ENCODE data around the gene RAPSN.
A peak's percentile ranks its signal among the peaks of the same experiment; 100 is the strongest.

Gene RAPSN

DNA sequence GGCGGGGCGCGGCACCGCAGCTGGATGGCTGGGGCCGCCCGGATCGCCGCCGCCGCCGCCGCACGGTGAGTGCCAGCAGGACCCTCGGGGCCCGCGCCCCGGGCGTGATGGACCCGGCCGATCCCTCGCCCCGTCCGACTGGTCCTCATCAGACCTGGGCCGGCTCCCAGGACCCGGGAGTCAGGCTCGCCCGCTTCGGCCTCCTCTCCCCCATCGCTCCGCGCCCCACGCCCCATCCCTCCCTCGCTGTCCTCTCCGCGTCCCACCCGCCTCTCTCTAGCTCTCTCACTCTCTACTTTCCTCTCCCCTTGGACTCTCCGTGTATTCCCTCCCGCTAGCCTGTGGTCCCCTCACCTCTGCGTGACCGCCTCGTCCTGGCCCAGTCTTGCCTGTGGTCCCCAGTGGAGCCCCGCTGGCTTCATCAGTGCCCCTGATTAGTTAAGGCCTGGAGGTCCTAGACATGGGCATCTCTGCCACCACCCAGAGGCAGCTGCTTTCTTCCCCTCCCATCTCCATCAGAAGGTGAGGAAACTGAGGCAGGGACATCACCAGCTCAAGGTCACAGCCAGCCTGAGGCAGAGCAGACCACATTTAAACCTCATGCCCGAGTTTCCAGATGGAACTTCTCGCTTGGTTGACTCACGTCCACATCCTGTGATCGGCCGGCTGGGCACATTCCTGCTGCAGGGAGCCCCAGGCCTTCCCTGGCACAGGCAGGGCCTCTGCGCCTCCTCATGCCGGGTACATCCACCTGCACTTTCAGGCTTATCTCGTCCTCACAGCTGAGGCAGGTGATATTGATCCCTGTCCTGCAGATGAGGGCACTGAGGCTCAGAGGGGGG lies 40.1 kb downstream of the RAPSN start:
- peak in 7 of 51 donors; percentile 36 to 72 (median 59) for DNase-seq

DNA sequence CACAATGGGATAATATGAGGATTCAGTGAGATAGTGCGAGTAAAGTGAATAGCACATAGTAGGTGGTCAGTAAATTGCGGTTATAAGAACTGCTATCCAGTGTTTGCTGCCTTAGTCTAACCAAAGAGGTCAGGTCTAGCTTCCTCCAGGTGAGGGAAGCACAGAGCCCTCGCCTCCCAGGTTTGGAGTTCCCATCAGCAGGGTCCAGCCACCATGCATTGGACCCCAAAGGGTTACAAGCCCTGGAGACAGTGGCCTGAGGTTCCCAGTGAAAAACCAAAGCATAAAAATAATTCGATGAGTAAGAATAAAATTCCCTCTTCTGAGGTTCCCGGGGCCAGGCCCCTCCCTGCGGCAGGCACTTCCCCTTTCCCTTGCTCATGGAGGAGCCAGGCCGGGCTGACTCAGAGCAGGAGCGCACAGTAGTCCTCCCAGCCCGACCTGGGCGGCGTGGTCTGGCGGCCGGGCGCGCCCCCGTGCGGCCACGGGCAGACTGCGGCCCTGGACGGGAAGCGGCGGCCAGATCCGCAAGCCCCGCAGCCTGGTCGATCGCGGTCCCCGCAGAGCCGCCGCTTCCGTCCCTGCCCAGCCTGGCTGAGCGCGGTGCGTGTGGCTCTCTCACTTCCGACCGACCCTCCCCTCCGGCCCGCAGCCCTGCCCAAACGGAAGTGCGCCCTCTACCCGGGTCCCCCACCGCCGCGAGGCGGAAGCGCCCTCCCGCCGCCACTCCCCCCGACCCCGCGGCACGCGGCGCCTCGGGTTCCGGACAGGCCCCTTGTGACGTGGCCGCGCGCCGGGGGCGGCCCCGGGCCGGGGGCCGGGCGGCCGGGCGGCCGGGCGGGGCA lies 41.0 kb downstream of the RAPSN start, which contains the start of gene SLC39A13:
Gene SLC39A13, plus strand, starts transcription at position 845 of the 845 bp plus-strand sequence. CDS start 1,505 bp downstream, outside the sequence.
- DNase-seq = peak; percentile 53 to 96 (median 93)

DNA sequence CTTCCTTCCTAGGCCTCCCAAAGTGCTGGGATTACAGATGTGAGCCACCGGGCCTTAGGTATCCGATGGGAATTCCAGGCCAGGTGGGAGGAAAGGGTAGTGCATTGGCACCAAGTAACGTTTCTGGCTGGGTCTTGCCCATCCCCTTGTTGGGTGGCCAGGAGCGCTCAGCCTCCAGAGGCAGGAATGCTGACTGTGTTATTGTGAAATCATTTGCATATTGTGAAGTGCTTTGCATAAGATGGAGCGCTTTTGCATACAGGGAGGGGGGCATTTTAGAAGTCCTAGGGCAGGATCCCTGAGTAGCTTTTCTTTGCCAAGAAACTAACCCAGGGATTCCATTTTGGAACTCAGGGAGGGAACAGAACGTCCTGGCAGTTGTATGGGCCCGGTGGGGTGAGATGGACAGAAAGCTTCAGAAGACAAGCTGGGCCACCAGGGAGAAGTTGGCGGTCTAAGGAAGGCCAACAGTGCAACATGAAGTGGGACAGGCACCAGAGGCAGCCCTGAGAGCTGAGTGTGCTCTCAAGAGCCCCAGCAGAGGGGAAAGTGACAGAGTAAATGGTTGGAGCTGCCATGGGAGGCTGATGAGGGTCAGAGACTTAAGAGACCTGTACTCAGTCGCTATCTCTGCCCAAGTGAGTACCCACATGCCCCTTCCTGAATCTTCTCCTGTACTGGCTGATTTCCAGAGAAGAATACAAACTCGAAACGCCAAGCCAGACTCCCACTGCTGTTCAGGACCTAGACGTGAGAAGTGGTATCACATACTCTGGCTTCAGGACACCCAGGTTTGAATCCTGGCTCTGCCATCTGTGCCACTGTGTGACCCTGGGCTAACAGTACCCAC lies 41.8 kb downstream of the RAPSN start:
- DNase-seq = peak in 10 of 51 donors; percentile 19 to 66 (median 32)

DNA sequence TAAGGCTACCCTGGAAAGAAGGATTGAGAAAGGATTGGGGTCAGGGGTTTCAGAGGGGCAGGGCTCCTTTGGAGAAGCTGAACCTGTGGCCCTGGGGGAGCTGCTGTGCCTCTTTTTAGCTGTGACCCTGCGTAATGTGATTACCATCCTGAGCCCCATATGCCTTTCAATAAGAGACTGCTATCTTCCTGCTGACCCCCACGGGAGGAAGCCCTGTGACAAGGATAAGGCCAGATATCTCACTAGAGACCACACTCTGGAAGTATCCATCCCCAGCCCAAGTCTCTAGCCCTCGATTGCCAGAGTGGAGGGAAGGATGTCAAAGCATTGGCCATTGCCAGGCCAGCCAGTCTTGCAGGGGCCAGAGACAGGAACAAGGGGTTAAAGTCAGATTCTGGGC lies 45.4 kb downstream of the RAPSN start:
- no peak for DNase-seq

DNA sequence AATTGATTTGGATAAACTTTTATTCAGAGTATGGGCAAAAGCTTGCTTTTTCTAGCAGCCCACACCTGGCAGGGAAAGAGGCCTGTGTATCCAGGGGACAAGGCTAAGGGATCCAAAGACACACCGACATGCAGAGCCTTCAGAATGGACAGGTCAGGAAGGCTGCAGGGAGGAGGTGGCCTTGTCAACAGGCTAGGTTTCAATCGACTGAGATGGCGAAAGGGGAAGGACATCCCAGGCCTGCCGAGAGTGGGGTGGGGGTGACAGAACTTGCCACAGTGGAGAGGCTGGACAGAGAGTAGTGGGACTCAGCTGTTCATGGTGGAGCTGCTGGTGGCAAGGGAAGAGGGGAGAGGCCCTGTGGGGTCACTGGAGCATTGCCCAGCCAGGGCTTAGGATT lies 45.8 kb downstream of the RAPSN start:
- no peak for DNase-seq

DNA sequence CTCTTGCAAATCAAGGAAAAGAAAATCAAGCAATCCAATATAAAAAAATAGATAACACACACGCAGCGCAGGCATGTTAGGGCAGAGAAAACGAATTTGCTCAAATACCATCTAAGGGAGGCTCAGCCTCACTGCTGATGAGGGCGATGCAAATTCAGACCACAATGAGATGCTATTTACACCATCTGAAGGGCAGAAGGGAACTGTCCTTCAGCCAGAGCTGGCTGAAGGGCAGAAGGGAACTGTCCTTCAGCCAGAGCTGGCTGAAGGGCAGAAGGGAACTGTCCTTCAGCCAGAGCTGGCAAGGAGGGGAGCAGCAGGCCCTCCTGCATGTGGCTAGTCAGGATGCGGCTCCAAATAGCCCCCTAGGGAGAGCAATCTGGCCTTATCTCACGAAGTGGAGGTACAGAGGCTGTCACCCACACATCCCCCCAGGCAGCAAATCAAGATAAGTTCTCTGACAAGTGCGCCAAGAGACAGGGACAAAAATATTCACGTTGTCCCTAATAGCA lies 48.1 kb downstream of the RAPSN start:
- DNase-seq = no peak

DNA sequence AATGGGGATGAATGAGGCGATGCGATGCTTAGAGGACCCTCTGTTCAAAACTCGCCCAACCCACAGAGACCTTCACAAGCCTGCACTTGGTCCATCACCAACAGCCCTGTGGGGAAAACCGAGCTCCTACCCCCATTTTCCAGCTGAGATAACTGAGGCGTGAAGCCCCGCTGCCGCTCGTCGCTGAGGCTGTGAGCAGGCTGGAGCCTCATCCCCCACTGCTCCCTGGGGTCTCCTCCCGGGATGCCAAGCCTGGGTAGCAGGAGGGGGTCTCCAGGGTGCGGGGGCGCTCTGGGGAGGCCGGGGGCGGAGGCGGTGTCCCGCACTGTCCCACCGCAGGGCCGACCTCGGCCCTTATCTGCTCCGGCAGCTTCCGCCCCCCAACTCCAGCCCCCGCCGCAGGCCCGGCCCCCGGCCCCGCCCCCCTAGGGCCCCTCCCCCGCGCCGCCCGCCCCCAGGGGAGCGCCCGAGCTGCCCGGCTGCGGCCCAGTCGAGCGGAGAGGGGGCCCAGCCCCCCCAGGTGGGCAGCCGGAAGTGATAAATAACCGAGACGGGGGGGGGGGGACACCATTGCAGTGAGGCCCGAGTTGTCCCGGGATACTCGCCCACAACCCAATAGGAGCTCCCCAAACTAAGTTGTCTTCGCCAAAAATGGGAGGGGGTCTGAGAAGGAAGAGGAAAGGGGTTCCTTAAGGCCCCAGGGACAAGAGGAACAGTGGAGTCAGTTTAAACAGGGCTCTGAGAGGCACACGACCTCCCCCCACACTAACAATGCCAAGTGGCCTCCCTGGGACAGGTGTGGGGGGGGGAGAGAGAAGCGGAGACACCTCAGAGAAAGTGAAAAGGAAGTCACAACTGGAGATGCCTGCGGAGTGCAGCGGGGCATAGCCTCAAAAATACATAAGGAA lies 48.8 kb downstream of the RAPSN start:
- DNase-seq = peak in 2 of 51 donors; percentile 21 to 23

DNA sequence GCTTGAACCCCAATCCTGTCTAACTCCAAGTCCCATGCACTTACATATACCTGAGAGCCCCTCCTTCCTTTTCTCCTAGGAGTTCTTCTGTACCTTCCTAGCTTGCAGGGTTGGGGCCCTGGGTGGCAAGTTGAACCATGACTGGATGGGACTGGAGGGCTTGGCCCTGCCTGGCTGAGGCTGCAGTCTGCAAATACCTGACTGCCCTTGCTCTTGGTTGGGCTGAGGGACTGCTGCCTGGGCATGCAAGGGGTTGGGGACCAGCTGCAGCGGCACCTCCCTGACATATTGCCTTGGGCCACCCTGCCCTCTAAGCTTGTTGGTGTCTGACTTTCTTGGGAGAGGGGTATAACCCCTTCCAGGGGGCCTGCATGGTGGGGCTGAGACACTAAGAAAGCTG lies 50.4 kb downstream of the RAPSN start:
- no peak for DNase-seq

DNA sequence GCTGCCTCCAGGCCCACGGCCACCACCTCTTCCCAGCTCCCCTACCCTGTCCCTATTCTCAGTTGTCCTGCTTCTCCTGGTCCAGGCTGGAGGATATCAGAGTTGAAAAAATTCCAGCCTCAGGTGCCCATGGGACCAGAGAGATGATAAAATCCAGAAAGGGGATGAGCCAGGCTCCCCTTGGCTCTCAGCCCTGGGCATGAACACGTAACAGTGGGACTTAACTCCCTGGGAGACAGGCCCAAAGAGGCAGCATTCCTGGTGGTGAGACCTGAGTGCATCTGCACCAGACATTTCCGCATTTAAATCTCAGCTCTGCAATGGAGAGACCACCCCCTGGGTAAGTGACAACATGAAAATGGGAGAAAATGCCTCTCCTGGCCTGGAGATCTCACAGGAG lies 50.9 kb downstream of the RAPSN start:
- no peak for DNase-seq

DNA sequence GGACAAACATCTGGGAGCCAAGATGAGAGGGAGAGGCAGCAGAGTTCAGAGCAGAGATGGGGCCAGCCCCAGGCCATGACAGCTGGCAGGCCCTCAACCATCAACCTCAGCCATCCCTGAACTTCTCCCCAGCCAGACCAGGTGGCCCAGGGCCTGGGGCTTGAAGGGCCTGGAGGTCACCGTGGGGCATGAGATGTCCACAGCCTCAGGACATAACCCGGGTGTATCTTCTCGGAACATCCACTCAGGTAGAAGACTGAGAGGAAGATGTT lies 53.0 kb downstream of the RAPSN start:
- DNase-seq = no peak

DNA sequence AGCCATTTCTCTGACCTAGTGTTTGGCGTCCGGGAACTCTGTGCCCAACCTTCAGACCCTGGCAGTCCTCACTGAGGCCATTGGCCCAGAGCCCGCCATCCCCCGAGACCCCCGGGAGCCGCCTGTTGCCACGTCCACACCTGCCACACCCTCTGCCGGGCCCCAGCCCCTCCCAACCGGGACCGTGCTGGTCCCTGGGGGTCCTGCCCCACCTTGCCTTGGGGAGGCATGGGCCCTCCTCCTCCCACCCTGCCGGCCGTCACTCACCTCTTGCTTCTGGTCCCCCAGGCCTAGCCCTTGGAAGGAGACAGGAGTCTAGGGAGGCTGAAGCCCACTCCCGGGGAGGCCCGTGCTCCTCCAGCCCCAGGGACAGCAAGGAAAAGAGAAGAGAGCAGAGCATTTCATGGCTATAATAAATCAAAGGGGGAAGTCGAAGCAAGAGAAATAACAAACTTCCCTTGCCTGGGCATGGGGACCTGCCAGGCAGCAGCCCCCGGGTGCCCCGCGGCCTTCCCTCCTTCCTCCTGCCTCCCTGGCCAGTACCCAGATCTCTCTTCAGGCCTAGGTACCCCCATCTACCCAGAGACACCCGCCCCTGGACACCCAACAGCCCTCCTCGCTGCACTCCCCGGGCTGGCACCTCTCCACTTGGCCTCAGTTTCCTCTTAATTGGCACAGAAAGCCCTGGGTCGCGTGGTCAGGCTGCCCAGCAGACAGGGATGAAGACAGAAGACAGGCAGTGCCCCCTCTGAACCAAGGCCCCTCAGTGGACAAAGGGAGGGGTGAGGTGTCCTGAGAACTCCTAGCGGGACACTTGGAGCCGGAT lies 53.5 kb downstream of the RAPSN start:
- DNase-seq = peak in 1 of 51 donors; percentile 34

DNA sequence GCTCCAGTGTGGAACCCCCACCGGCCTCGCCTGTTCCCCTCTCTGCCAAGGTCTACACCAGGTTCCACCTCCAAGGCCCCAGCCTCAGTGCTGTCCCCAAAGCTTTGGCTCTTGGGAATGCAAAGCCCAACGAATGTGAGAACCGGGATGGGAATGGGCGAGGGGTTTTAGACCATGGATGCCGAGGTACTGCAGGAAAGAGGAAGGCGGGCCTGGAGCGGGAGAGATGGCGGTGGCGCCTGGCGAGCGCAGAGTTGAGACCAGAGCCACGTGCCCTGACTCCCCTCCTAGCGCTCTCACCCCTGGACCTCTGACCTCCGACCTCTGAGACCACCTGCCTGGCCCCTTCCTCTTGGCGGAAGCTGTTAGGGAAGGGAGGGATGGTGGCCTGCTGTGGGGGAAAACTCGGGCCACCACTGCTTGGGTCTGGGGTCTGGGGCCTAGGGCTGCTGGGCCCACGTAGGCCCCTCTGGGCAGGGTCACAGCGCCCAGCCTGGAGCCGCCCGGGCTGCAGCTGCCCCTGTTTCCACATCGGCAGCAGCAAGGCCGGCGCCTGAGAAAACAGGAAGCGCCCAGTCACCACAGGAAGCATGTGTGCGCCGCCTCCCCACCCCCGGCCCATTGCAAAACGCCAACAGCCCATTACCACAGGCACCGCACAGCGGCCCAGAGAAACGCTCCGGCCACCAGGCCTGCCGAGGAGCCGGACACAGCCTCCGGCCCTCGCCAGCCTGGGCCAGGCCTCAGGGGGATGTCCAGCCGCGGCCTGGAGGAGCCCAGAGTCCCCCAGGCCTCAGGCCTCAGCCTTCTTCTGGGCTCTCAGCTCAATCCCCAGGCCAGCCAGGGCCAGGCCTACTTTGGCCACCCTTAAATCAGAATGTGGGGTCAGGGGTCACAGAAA lies 54.4 kb downstream of the RAPSN start:
- DNase-seq = peak in 6 of 51 donors; percentile 17 to 30 (median 22)

DNA sequence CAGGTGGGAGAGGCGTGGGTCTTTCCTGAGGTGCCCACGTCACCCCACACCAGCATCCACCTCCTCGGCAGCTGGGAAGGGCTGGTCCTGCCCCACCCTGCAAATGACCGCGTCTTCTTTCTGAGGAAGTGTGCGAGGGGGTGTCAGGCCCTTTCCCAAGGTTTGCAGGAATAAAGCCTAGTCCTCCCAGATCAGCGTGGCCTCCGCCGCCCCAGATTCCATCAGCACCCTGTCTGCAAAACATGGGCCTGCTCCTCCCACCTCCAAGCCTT lies 55.0 kb downstream of the RAPSN start:
- no peak for DNase-seq

DNA sequence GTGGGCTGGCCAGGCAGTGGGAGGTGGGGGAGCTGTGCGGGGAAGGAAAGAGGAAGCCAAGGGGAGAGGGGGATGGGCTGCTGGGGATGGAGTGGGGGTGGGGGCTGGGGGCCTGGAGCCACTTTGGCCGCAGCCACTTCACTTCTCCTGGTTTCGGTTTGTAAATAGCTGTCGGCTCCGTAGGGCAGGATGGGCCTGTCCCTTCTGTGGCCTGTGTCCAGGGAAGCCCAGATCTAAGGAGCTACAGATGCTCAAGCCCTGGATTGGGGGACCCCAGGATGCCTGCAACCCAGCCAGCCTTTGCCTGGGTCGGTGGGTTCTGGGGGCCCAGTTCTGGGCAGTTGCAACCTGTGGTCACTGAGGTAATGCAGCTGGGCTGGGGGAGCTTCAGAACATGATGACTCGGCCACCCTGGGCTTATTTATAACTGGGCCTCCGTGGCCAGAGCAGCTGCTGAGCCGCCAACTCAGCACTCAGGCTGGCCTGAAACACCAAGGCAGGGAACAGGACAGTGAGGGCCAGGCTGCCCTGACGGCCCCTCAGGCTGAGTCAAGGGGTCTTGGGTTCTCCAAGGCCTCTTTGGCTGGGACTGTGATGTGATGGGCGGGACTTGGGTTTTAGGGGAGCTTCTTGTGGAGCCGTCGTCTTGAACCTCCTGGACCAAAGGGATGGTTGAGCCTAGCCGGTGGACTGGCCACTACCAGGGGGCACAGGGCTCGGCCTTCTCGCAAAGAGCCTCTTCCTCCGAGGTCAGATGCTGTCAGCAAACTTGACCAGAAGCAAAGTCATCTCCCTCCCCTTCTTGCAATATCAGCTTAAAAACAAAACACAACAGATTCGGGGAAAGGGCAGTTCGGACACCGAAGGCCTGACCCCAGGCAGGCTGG lies 55.5 kb downstream of the RAPSN start:
- peak in 3 of 51 donors; percentile 31 to 44 (median 34) for DNase-seq

DNA sequence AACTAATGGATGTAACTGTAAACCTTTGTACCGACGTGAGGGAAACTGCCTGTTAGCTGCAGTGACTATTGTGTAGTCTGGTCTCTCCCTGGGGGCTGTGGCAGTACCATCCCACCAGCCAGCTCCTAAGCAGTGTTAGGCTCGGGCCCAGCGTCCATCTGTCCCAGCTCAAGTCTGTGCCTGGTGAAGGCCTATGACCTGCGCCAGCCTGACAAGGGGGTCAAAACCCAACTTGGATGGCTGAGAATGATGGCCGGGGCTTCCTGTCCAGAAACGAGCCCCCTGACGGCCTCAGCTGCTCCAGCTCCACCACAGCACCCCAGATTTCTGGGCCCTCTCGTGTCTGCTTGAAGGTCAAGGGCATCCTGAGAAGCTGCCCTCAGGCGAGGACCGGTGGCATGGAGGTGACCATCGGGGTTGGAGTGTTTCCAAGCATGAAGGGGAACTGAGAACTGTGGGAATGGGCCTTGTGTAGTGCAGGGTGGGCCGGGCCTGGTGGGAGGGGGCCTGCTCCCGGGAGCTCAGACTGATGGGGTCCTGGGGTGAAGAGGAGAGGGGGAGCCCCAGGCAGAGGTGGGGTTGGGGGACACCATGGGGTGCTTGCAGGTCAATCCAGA lies 56.3 kb downstream of the RAPSN start:
- no peak for DNase-seq

DNA sequence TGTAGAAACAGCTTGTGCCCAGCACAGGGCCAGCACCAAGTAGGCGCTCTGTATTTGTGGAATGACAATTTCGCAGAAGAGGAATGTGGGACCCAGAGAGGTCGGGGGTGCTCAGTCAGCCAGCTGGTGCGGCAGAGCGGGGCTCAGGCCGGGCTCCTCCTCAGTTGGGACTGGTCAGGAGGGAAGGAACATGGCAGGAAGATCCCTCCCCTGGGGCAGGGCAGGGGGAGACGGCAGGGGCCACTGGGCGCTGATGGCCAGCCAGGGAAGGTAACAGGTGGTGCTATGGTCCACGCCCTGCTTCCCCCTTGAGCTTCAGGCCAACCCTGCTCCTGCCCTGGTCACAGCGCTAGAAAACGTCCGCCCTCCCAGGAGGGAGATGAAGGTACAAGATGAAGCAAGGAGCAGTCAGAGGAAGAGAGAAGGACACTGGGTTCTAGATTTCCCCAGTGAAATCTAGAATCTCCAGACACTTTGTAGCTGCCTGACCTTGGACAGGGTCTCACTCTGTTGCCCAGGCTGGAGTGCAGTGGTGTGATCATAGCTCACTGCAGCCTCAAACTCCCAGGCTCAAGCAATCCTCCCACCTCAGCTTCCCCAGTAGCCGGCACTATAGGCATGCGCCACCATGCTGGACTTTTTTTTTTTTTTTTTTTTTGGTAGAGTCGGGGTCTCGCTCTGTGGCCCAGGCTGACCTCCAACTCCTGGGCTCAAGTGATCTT lies 57.1 kb downstream of the RAPSN start:
- no peak for DNase-seq

Data from hypothalamus (tissue), 51 donors.